GM21423 (cell line): Measurements from ENCODE around the gene PRKACB.
"Not testable (repeated sequence)": the region's sequence is repeated elsewhere in the genome, so short reads cannot be mapped to it uniquely, and the experiment has no call there.

Source experiments
- ATAC-seq: cut with Tn5 transposase; IDR thresholded peaks from one replicate; pipeline ENCODE4 v1.9.1; 2021; ENCODE audit warnings: mild to moderate bottlenecking, moderate library complexity; ENCODE audit not compliant: unreplicated experiment

The PRKACB gene

DNA sequence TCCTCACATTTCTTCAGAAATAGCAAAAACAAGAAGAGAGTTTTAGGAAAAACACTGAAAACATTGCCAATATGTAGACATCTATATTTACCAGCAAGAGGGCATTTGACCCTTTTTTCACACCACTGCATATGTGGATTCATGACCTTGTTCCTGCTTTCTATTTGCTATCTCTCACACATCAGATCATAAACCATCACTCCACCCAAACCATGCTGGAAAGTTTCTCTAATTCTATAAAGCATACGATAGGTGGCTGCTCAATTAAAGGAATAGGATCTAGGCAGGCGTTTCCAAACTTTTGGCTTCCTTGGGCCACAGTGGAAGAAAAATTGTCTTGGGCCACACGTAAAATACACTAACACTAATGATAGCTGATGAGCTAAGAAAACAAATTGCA is 121.8 kb downstream of the PRKACB start:
- ATAC-seq: no peak

DNA sequence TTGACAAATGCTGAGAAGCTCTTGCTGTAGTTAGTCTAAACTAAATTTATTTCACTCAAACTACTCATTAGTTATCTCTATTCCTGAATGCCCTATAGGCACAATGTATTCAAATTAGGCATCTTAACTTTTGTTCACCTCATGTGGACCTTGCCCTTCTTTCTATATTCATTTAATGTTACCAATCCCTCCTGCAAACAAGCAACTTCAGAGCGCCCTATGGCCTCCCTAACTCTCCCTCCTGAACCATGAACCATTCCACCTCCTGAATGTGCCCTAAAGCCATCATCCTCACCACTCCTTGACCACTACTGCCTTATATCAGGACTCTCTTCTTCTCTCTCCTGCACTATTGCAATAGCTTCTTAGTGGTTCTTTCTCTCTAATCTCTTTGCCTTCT is 122.7 kb downstream of the PRKACB start:
- ATAC-seq: no peak

DNA sequence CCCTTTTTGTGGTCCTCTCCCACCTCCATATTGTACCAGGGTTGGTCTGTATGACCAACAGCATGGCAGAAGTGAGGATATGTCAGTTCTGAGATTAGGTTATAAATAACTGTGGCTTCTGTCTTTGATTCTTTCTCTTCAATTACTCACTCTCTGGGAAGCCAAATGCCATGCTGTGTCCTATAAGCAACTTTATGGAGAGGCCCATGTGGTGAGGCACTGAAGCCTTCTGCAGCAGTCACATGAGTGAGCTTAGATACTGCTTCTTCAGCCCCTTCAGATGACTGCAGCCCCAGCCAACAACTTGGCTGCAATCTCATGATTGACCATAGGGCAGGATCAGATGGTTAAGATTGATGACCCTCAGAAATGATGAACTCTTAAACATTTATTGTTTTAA is 123.4 kb downstream of the PRKACB start:
- no peak for ATAC-seq

DNA sequence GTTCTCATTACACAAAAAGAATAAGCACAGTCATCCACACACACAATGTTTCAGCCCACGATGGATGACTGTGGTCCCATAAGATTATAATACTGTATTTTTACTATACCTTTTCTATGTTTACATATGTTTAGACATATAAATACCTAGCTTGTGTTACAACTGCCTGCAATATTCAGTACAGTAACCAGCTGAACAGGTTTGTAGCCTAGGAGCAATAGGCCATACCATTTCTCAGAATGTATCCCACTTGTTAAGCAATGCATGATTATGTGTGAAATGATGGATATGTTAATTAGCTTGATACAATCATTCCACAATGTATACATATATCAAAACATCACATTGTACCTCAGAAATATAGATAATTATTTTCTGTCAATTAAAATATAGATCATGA is 124.3 kb downstream of the PRKACB start:
- ATAC-seq: no peak

DNA sequence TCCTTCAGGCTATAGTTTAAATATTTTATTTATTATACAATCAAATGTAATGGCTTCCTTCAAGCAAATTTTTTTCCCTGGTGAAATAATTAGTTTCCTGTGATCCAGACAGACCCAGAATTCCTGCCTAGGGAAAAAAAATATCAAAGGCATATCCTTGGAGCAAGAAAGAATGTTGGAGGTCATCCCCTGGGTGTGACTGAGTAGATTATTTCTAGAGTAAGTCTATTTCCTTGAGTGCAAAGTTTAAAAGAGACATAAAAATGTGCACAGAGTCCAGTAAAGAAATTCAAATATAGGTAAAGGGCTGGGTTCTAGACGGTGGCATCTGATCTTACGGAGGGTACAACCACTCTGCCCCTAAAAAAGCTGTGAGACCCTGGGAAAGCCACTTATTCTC is 125.2 kb downstream of the PRKACB start:
- no peak for ATAC-seq

DNA sequence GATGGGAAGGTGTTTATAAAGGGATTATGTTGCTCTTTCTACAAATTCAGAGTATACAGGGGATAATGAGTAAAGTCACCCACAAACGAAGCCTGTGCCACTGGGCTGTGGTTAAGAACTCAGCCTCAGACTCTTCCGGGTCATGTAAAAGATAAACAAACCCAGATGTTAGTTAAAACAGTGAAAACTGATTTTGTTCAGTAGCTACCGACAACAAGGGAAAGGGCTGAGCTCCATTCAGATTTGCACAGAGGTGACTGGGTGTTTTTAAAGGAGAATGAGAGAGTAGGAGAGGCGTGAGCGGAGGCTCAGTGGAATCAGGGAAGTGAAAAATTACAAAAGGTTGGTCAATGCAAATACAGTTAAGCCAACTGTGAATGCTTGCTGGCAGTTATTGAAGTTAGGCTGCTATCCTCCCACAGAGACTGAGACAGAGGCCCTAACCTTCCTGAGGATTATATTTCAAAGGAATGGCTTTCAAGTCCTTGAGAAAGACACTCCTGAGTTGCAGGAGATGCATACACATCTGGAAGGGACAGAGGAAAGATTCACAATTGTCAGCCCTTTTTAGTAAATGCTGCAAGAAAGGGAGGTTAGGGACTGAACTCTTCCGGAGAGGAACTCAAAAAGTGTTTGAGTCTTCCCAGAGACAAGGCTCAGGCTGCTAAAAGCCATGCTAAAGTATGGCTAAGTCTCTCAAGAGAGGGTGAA is 127.5 kb downstream of the PRKACB start:
- ATAC-seq: peak; percentile 95

DNA sequence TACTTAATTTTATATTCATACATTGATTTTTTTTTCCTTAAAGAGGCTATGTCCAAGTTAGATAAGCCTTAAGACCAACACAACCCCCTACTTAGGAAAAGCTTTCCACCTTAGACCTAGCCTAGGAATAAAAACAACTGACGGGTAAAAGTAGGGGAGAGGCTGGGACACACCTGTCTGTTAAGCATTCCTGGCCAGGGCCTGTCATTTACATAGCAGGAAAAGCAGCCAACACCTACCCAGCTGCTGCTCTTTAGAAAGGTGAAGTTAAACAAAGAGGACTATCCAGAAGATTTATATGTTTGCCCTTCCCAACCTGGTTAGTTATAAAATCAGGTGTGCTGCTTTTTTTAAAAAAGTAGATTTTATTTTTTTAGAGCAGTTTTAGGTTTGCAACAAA is 128.3 kb downstream of the PRKACB start:
- ATAC-seq: no peak

DNA sequence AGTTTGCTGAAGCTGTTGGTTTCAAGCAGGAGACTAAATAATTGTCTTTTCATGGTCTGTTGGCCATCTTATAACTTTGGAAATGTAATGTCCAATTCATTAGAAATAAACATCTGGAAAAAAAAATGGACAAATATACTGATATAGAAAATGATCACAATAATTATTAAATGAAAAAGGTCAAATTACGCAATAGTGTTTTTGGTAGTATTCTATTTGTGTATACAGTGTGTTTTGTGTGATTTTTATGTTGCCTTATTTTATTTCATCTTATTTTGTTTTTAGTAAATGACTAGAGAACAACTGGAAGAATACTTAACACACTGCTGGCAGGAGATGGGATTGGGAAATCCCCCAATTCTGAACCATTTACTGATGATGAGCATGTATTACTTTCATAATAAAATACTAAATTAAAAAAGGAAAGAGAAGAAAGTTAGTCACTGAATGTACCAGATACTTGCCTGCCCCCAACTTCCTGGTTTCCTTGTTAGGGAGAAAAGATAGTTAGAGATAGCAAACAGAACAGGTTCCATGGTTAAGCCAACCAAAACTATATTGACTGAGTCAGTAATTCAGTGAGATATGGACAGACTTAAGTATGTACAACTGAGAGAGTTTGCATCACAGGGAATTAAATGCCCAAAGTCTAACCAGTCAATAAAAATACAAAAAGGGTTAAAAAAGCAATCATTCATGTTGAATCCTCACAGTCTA is 133.4 kb downstream of the PRKACB start:
- ATAC-seq: no peak

DNA sequence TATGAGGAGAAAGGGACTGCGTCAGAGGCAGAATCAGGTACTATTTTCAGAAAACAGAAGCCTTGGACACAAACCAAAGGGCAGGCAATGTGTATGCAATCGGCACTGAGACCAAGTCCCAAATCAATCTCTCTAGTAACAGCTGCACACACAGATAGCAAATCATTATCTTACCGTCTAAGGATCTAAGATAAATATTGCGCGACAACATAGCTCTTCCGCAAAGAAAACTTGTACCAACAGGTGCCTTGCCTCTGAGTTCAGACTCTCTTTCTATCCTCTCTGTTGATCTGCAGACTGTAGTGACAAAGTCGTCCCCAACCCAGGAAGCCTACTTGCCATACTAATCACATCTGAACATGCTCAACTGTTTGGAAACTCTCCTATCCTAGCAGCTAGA is 134.8 kb downstream of the PRKACB start:
- ATAC-seq: no peak

DNA sequence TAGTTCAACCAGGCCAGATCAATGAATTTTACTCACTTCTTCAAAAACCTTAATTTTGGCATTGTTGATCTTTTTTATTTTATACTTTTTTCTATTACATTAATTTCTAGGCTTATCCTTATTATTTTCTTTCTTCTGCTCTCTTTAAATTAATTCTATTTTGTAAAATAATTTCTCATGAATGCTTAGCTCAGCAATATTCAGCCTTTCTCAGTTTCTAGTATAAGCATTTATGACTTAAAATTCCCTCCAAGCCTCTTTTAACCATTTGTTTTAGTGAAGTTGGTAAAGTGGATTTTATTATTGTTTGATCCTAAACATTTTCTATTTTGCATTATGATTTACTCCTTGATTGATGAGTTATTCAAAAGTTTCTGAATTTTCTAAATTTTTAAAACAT is 136.8 kb downstream of the PRKACB start:
- no peak for ATAC-seq

DNA sequence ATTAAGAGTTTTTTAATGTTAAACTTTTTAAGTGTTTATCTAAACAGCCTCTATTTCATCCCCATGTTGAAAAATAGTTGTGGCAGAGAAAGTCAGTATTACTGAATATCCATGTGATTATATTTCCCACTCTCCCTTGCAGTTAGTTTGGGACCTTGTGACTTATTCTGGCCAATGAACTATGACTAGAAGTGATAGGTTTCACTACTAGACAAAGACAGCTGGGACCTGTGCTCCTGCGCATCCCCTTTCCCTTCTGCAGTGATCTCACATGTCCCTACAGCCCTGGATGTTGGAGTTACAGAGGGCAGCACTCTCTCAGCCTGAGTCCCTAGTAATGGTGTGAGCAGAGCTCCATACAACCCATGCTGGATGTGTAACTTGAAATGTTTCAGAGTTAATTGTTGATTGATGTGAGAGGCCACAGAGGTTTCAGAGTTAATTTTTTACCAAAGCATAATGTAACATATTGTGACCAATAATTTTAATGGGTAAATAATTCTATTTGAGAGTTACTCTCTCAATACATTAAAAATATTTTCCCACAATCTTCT is 138.8 kb downstream of the PRKACB start:
- ATAC-seq: peak; percentile 72

DNA sequence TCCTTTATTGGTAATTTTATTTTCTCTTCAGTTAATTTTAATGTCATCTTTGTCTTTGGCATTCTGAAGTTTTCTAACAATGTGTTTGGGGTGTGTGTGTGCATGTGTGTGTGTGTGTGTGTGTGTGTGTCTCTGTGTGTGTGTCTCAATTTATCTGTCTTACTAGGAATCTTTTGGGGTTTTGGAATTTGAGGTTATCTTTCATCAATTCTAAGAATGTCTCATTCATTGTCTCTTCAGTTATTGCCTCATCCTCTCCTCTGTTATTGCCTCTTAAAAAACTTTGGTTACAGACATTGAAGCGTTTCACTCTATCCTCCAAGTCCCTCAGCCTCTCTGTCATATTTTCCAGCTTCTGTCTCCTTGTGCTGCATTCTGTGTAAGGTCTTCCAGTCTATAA is 139.3 kb downstream of the PRKACB start:
- ATAC-seq: no peak

DNA sequence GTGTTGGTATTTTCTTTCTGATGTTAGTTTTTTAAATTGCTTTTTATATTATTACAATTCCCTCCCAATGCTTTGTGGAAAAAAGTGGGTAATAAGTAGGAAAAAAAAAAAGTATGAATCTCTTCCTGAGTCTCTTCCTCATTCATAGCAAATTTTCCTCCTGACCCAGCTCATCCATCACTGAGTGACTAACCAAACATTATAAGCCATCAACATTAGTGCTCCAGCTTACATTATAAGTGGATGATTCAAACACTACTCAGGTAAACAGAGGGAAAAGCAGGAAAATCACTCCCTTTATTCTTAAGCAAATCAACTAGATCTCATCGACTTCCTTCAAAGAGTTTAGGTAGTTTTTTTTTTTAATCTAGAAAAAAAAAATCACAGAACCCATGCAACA is 142.0 kb downstream of the PRKACB start:
- ATAC-seq: no peak

DNA sequence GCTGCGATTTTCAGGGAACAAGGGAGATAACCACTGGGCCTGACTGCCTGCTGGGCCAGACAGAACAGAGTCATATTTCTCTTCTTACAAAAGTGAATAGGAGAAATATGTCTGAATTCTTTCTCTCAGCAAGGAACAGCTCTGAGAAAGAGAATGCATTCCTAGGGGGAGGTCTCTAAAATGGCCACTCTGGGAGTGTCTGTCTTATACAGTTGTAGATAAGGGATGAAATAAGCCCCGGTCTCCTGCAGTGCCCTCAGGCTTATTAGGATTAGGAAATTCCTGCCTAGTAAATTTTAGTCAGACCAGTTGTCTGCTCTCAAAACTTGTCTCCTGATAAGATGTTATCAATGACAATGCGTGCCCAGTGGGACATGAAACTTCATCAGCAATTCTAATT is 143.3 kb downstream of the PRKACB start:
- ATAC-seq: not testable (repeated sequence)
